ENCODE measurements around the gene UBE2QL1.

The UBE2QL1 gene

DNA sequence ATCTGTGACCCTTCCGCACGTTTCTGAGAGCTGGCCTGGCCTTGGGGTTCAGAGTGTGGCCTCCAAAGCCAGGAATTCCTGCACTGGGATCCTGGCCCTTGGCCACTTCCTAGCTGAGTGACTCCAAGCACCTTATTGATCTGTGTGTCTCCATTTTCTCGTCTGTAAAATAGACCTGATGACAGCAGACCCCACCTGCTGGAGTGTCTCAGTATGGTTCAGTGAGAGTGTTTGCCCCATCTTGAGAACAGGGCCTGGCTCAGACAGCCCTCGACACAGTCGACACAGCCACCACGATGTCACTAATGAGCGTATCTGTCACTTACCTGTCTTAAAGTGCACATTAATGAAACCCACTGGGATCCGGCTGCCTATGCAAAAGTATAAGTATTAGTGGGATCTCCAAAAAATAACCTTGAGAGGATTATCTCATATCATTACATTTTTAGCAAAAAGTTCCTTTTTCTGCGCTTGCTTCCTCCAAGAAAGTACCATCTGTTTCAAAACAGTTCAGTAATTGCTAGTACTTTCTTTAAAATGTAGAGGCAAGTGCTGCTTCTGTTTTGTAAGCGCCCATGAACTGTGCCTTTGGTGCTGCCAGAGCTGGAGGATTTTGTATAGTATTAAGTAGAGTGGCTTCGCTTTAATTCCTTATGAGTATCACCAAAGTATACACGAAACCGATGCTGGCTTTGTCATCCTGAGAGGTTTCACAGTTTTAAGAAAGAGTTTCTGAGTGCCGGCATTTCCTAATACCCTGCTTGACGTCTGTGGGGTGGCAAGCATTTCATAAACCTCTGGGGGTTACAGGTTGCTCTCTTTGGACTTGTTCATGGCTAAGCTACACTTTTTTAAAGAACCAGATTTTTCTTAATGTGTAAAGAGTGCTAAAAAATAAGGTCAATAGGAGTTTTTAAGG is 31.7 kb downstream of the UBE2QL1 start:
- DNase-seq: no peak

GRCh38 chr5:6482735-6483134 is 34.1 kb downstream of the UBE2QL1 start:
- DNase-seq: no peak

DNA sequence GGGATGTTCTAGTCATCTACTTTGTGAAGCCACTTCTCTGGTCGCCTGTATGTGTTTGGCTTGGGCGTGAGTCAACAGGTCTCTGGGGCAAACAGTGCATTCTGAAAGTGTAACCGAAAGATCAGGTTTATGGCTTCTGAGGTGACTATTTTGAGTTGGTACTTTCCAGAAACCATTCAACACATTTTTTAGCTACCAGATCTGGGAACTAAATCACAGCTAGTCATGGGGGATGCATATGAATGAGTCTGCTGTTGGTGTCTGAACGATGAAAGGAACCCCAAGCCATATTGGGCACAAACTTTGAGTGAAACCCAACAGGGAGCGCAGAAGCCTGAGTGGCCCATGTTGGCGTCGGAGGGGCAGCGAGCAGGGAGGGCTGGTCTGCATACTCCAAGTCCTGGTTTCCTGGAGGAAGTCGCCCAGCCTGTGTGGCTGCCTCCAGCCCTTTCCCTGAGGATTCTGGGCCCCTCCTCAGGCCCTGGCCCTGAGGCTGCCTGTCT is 35.3 kb downstream of the UBE2QL1 start:
- no peak for DNase-seq

DNA sequence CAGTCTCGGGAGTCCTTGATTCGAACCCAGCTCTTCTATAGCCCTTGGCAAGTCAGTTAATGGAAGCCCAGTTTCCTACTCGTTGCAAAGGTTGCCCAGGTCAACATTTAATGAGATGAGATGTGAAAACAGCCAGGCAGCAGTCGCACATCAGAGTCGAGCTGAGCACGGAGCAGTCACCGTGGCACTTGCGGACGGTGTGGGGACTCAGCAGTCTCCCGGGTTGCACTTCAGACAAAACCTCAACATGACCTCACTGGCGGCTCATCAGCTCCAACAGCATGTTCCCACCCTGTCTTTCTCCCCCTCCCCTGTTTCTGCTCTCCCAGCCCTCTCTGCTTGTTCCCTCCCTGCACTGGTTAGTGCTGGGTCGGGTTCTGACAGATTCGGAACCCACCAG is 35.8 kb downstream of the UBE2QL1 start:
- DNase-seq: no peak

GRCh38 chr5:6484899-6485298 is 36.2 kb downstream of the UBE2QL1 start:
- no peak for DNase-seq

- DNase-seq: no peak
These were observed 36.8 kb downstream of the UBE2QL1 start for GRCh38 chr5:6485441-6485840.

DNA sequence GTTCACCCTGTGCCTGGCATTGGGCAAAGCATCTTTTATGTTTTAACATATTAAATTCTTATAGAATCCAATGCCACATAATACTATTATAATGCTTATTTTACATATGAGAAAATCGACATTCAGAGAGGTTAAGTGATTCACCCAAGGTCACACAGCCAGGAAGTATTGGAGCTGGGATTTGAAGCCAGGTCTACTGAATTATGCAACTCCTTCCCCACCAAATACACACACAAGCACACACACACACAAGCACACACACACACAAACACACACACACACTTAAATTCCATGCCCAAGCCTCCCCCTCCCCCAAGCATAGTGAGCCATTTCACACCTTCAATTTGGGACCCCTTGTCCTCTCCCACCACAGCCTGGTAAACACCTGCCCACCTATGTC is 37.4 kb downstream of the UBE2QL1 start:
- DNase-seq: no peak

DNA sequence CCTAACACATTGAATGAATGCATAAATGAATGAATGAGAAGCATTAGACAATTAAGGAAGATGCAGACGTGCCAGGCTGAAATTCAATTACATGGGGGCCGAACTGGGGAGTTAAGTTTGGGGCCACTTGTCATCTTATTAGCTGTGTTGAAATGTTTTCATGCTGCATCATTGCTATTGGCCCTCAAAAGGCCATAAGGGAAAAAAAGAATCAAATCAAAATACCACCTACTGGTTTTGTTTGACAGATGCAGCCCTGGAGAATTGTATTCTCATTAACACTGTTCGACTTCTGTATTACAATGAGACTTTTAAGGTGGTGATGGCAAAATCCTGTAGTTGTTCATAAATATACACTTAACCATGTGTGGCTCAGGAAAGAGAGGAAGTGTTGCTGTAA is 38.4 kb downstream of the UBE2QL1 start:
- DNase-seq: no peak

DNA sequence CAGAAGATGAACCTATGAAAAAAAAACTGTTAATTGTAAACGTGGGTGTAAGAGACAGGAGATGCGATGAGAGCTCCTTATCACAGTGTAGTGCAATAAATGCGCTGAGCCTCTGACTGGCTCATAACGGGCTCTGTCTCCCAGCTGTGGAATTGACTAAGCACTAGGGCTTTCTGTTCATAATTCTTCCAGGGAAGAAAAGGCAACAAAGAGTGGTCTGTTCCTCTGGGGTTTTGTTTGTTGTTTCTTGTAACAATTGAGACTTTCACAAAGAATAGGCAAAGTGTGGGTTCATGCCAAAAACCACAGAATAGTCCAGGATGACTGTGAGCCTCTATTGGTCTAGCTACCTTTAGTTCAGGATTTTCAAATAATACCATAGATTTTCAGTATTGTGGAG is 39.4 kb downstream of the UBE2QL1 start:
- DNase-seq: no peak

- no peak for DNase-seq
These were observed 41.1 kb downstream of the UBE2QL1 start for GRCh38 chr5:6489643-6490185.

DNA sequence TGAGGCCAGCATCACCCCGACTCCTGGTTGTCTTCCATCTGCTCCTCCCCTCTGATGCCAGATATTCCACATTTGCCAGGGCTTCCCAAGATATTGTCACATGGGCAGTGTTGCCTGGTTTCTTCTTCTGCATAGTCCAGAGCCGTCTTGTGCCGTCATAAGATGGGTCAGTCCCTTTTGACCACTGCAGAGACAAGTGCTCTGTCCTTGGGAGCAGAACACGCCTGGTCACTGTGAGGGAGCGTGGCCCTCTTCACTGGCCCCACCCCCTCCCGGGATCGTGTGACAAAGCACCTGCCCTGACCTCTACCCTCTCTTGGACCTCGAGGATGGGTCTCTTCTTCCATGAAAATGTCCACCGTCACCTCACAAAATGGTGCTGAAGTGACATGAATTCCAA is 41.6 kb downstream of the UBE2QL1 start:
- DNase-seq: no peak

DNA sequence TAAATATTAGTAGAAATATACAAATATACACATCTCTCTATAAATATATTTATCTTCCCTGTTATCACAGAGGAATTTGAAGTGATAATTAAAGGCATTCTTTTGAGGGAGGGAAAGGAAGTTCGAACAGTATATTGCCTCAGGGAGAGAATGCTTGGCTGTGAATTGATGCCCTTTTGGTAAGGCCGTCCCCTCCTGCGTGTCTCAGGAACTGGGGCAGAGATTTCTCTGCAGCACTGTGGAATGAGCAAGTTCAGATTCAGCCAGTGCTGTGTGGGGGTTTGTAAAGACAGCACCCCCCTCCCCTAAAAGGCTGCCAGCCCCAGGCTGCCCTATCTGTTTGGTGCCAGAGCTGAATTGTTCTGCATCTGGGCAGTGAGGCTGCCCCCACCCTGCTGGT is 42.0 kb downstream of the UBE2QL1 start:
- DNase-seq: no peak

GRCh38 chr5:6491196-6491918 is 42.7 kb downstream of the UBE2QL1 start:
- no peak for DNase-seq

DNA sequence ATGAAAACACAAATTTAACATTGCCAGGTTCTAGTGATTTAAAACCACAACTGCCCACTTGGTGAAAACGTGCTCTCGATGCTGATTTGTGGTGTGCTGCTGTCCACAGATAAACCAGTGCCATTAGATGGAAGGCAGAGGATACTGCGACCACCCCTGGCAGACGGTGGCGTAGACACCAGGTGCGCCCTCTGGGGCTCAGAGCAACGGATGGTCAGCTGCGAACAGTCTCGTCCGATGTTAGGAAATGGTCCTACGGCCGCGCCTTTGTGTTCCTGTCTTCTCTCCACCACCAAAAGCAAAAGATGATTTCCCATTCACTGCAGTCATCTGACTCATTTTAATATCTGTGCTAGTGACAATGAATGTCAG is 43.2 kb downstream of the UBE2QL1 start:
- no peak for DNase-seq

GRCh38 chr5:6492934-6493333 is 44.3 kb downstream of the UBE2QL1 start:
- DNase-seq: no peak

GRCh38 chr5:6493681-6494454 is 45.2 kb downstream of the UBE2QL1 start:
- no peak for DNase-seq

DNA sequence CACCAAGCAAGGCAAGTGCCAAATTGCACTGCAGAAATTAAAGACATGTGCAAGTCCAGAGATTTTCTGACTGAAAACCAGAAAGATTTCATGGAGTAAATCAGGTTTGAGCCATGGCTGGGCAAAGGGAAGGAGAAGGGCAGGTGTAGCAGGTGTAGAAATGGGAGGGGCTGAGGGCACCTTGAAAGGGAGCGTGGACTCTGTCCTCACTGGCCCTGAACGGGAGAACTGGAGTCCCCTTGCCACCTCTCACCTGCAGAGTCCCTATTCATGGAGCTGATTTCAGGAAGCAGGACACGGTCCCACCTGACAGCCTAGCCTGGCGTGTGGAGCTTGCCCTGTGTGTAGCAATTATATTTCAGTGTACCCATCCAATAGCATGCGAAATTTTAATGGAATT is 46.3 kb downstream of the UBE2QL1 start:
- DNase-seq: no peak

- DNase-seq: no peak
These were observed 47.0 kb downstream of the UBE2QL1 start for GRCh38 chr5:6495433-6496206.

GRCh38 chr5:6496207-6496584 is 47.5 kb downstream of the UBE2QL1 start:
- DNase-seq: no peak

DNA sequence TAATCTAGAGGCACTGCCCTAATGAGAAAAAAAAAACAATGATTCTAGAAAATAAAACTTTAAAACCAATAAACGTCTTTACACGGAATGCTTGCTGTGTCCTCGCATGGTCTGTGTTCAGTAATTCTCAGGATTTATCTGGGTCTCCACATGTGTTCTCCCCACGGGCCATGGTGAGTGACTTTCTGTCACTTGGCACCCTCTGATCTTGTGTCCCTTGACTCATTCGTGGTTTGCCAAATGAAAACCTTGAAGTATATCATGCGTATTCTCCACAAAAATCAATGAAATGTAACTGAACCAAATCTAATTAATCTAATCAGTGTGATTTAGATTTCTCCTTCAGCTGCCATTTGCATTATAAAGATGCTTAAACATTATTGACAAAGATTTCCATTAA is 48.0 kb downstream of the UBE2QL1 start:
- no peak for DNase-seq

DNA sequence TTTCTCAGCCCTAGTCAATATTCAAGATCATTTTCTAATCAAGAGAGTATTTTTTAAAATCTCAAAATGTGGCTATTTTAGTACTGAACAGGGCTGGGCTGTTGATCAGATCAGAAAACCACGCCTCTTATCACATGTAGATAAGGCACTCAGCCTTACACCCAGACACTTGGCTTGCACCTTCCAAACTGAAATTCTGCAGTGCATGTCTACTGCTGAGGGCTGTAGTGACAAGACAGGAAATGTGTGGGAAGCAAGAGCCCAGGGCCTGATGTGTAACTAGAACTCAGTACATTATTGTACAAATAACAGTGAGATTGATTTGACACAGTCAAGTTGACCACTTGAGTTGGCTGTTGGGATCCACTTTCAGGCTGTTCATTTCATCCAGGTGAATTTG is 48.6 kb downstream of the UBE2QL1 start:
- no peak for DNase-seq

DNA sequence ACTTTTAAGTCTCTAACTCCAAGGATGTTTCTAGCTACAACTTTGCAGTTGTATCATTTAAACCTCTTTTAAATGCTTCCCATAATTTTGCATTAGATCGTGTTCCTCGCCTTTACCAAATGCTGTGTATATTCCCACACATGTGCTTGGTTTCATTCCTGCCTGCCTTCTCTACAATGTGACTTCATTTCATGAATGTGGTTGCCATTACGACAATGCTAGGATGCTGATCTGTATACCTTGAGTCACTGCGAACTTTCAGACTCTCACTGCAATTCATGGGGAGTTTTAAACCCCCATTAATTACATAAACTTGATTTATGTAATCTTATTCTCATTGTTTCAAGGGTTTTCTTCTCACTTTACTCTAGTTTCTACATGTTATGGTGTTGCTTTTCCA is 50.3 kb downstream of the UBE2QL1 start:
- DNase-seq: no peak

All from activated naive CD4-positive, alpha-beta T cell treated with anti-CD3 and anti-CD28 coated beads, Interleukin-2, amount 50 U/mL, for 16 hours (primary cell).